Activated T-cell treated with anti-CD3 and anti-CD28 coated beads, Interleukin-2, amount 50 U/mL, for 24 hours (primary cell): ENCODE results near the gene JAZF1.

Experiments
- DNase-seq: peaks from one replicate; pipeline ENCODE4 v3.0.0-alpha.2; 2020
- H3K27ac Mint-ChIP-seq: 2 replicates; pipeline ENCODE4 v1.8.0; 2020; ENCODE audit warnings: mild to moderate bottlenecking, mixed read lengths
- H3K27me3 Mint-ChIP-seq: 2 replicates; pipeline ENCODE4 v1.8.0; 2020; ENCODE audit warnings: mixed read lengths
- H3K36me3 Mint-ChIP-seq: 2 replicates; pipeline ENCODE4 v1.8.0; 2020; ENCODE audit warnings: low read depth, mixed read lengths
- H3K4me1 Mint-ChIP-seq: 2 replicates; pipeline ENCODE4 v1.8.0; 2020; ENCODE audit warnings: low read depth, mixed read lengths
- H3K4me3 Mint-ChIP-seq: 2 replicates; pipeline ENCODE4 v1.8.0; 2020; ENCODE audit warnings: mild to moderate bottlenecking, moderate library complexity, mixed read lengths
- H3K9me3 Mint-ChIP-seq: 2 replicates; pipeline ENCODE4 v1.8.0; 2020; ENCODE audit warnings: mixed read lengths

JAZF1 gene

GRCh38 chr7:27875832-27876231 lies 304.8 kb downstream of the JAZF1 start:
- H3K4me3 Mint-ChIP-seq: no peak overlapping the region
- no peaks in the 10 kb centered on the region for H3K9me3 Mint-ChIP-seq
- H3K36me3 Mint-ChIP-seq: peaks cover 4% of the 10 kb centered on the region
- no peak overlapping the region for H3K27ac Mint-ChIP-seq
- no peaks in the 10 kb centered on the region for H3K4me1 Mint-ChIP-seq
- no peak for DNase-seq
- H3K27me3 Mint-ChIP-seq: no peaks in the 10 kb centered on the region

- Mint-ChIP-seq H3K4me3 (no peak overlapping the region), H3K36me3 (peaks cover 4% of the 10 kb centered on the region), H3K27me3 (no peaks in the 10 kb centered on the region), H3K27ac (no peak overlapping the region), H3K9me3 (no peaks in the 10 kb centered on the region), H3K4me1 (no peaks in the 10 kb centered on the region)
- DNase-seq: no peak
Measured at GRCh38 chr7:27875061-27875460, 305.5 kb downstream of the JAZF1 start.

GRCh38 chr7:27873981-27874957 lies 306.3 kb downstream of the JAZF1 start:
- no peaks in the 10 kb centered on the region for H3K9me3 Mint-ChIP-seq
- no peak overlapping the region for H3K4me3 Mint-ChIP-seq
- DNase-seq: no peak
- H3K27ac Mint-ChIP-seq: no peak overlapping the region
- H3K27me3 Mint-ChIP-seq: no peaks in the 10 kb centered on the region
- no peaks in the 10 kb centered on the region for H3K4me1 Mint-ChIP-seq
- peaks cover 4% of the 10 kb centered on the region for H3K36me3 Mint-ChIP-seq

GRCh38 chr7:27872356-27873275 lies 308.0 kb downstream of the JAZF1 start:
- Mint-ChIP-seq H3K4me1 (no peaks in the 10 kb centered on the region), H3K4me3 (no peak overlapping the region), H3K27ac (no peak overlapping the region)

GRCh38 chr7:27871866-27872265 lies 308.7 kb downstream of the JAZF1 start:
- no peak overlapping the region for H3K4me3 Mint-ChIP-seq
- no peak for DNase-seq
- H3K4me1 Mint-ChIP-seq: no peaks in the 10 kb centered on the region
- no peaks in the 10 kb centered on the region for H3K9me3 Mint-ChIP-seq
- no peak overlapping the region for H3K27ac Mint-ChIP-seq
- H3K36me3 Mint-ChIP-seq: peaks cover 6% of the 10 kb centered on the region
- no peaks in the 10 kb centered on the region for H3K27me3 Mint-ChIP-seq

More at GRCh38 chr7:27872356-27873275, 308.0 kb downstream of the JAZF1 start:
- DNase-seq: no peak
- no peaks in the 10 kb centered on the region for H3K27me3 Mint-ChIP-seq
- H3K9me3 Mint-ChIP-seq: no peaks in the 10 kb centered on the region
- H3K36me3 Mint-ChIP-seq: peaks cover 6% of the 10 kb centered on the region

- no peak for DNase-seq
- Mint-ChIP-seq H3K9me3 (no peaks in the 10 kb centered on the region), H3K27me3 (no peaks in the 10 kb centered on the region), H3K4me1 (no peaks in the 10 kb centered on the region), H3K36me3 (peaks cover 6% of the 10 kb centered on the region), H3K27ac (no peak overlapping the region), H3K4me3 (no peak overlapping the region)
Measured at GRCh38 chr7:27871086-27871485, 309.5 kb downstream of the JAZF1 start.

GRCh38 chr7:27870595-27870994 lies 310.0 kb downstream of the JAZF1 start:
- no peak for DNase-seq
- Mint-ChIP-seq H3K4me3 (no peak overlapping the region), H3K27ac (no peak overlapping the region), H3K4me1 (no peaks in the 10 kb centered on the region), H3K9me3 (no peaks in the 10 kb centered on the region), H3K36me3 (peaks cover 6% of the 10 kb centered on the region), H3K27me3 (no peaks in the 10 kb centered on the region)

GRCh38 chr7:27869056-27869455 lies 311.5 kb downstream of the JAZF1 start:
- no peak overlapping the region for H3K4me3 Mint-ChIP-seq
- H3K27ac Mint-ChIP-seq: no peak overlapping the region
- no peak for DNase-seq
- H3K36me3 Mint-ChIP-seq: peaks cover 3% of the 10 kb centered on the region
- no peaks in the 10 kb centered on the region for H3K9me3 Mint-ChIP-seq
- H3K27me3 Mint-ChIP-seq: no peaks in the 10 kb centered on the region
- H3K4me1 Mint-ChIP-seq: no peaks in the 10 kb centered on the region

- H3K27ac Mint-ChIP-seq: no peak overlapping the region
- H3K4me3 Mint-ChIP-seq: no peak overlapping the region
- H3K9me3 Mint-ChIP-seq: no peaks in the 10 kb centered on the region
- H3K36me3 Mint-ChIP-seq: peaks cover 3% of the 10 kb centered on the region
- no peaks in the 10 kb centered on the region for H3K4me1 Mint-ChIP-seq
- no peaks in the 10 kb centered on the region for H3K27me3 Mint-ChIP-seq
- no peak for DNase-seq
Measured at GRCh38 chr7:27868131-27868550, 312.5 kb downstream of the JAZF1 start.

- no peak for DNase-seq
- Mint-ChIP-seq H3K4me3 (no peak overlapping the region), H3K9me3 (no peaks in the 10 kb centered on the region), H3K4me1 (no peaks in the 10 kb centered on the region), H3K27ac (no peak overlapping the region), H3K36me3 (peaks cover 3% of the 10 kb centered on the region), H3K27me3 (no peaks in the 10 kb centered on the region)
Measured at GRCh38 chr7:27866828-27867672, 313.5 kb downstream of the JAZF1 start.

- no peak overlapping the region for H3K4me3 Mint-ChIP-seq
- no peak for DNase-seq
- H3K9me3 Mint-ChIP-seq: no peaks in the 10 kb centered on the region
- no peak overlapping the region for H3K27ac Mint-ChIP-seq
- no peaks in the 10 kb centered on the region for H3K27me3 Mint-ChIP-seq
- peaks cover 3% of the 10 kb centered on the region for H3K36me3 Mint-ChIP-seq
- H3K4me1 Mint-ChIP-seq: no peaks in the 10 kb centered on the region
Measured at GRCh38 chr7:27866256-27866655, 314.3 kb downstream of the JAZF1 start.

GRCh38 chr7:27863880-27864279 lies 316.7 kb downstream of the JAZF1 start:
- no peaks in the 10 kb centered on the region for H3K4me1 Mint-ChIP-seq
- peaks cover 3% of the 10 kb centered on the region for H3K36me3 Mint-ChIP-seq
- H3K4me3 Mint-ChIP-seq: no peak overlapping the region
- no peak overlapping the region for H3K27ac Mint-ChIP-seq
- DNase-seq: no peak
- H3K27me3 Mint-ChIP-seq: no peaks in the 10 kb centered on the region
- no peaks in the 10 kb centered on the region for H3K9me3 Mint-ChIP-seq

- no peaks in the 10 kb centered on the region for H3K9me3 Mint-ChIP-seq
- H3K27me3 Mint-ChIP-seq: no peaks in the 10 kb centered on the region
- no peak overlapping the region for H3K27ac Mint-ChIP-seq
- no peaks in the 10 kb centered on the region for H3K36me3 Mint-ChIP-seq
- no peak overlapping the region for H3K4me3 Mint-ChIP-seq
- H3K4me1 Mint-ChIP-seq: no peaks in the 10 kb centered on the region
- DNase-seq: no peak
Measured at GRCh38 chr7:27861747-27862146, 318.8 kb downstream of the JAZF1 start.

- no peak overlapping the region for H3K4me3 Mint-ChIP-seq
- no peaks in the 10 kb centered on the region for H3K27me3 Mint-ChIP-seq
- peaks cover 2% of the 10 kb centered on the region for H3K9me3 Mint-ChIP-seq
- H3K4me1 Mint-ChIP-seq: no peaks in the 10 kb centered on the region
- H3K36me3 Mint-ChIP-seq: peaks cover 9% of the 10 kb centered on the region
- H3K27ac Mint-ChIP-seq: no peak overlapping the region
- no peak for DNase-seq
Measured at GRCh38 chr7:27860800-27861199, 319.8 kb downstream of the JAZF1 start.
